Mesodermal cell (in vitro differentiated cells): Measurements from ENCODE around the gene RBP5.

ENCODE experiments used
- H3K27ac ChIP-seq: 2 replicates; pipeline ENCODE4 v1.7.0; 2013; ENCODE audit warnings: mild to moderate bottlenecking, low read depth, low read length, moderate library complexity; ENCODE audit not compliant: severe bottlenecking
- H3K36me3 ChIP-seq: 2 replicates; pipeline ENCODE4 v1.7.1; 2013; ENCODE audit warnings: mild to moderate bottlenecking, low read length, moderate library complexity; ENCODE audit not compliant: control insufficient read depth, insufficient read depth
- H3K4me1 ChIP-seq: one replicate; pipeline ENCODE4 v1.7.1; 2013; ENCODE audit warnings: mild to moderate bottlenecking, low read length; ENCODE audit not compliant: insufficient read depth, control insufficient read depth, poor library complexity, severe bottlenecking
- H3K4me3 ChIP-seq: 2 replicates; pipeline ENCODE4 v1.7.0; 2013; ENCODE audit warnings: low read length, control low read depth, mild to moderate bottlenecking; ENCODE audit not compliant: insufficient read depth, poor library complexity, severe bottlenecking; ENCODE audit errors: extremely low read depth
- H3K9me3 ChIP-seq: 2 replicates; pipeline ENCODE4 v1.7.1; 2013; ENCODE audit warnings: mild to moderate bottlenecking, low read length, moderate library complexity; ENCODE audit not compliant: control insufficient read depth
- WGBS, 2 experiments: methylation state at CpG; one replicate each; pipeline ENCODE4 v1.1.5; 2013; ENCODE audit warnings: missing lambda C conversion rate in 2 of 2; ENCODE audit not compliant: insufficient coverage in 2 of 2; 5-methylcytosine and 5-hydroxymethylcytosine counted together

The RBP5 gene

GRCh38 chr12:7136071-7136470, 7.4 kb upstream of the RBP5 start:
- Histone ChIP-seq H3K36me3 (peaks cover 22% of the 10 kb centered on the region), H3K4me1 (no peaks in the 10 kb centered on the region), H3K4me3 (no peak overlapping the region), H3K27ac (no peak overlapping the region), H3K9me3 (no peaks in the 10 kb centered on the region)
- WGBS, 2 experiments: 91 to 92% methylated on average over 7 of the region's 7 CpGs

GRCh38 chr12:7134396-7135166, 5.9 kb upstream of the RBP5 start:
- Histone ChIP-seq H3K4me1 (no peaks in the 10 kb centered on the region), H3K4me3 (no peak overlapping the region), H3K9me3 (no peaks in the 10 kb centered on the region), H3K36me3 (peaks cover 22% of the 10 kb centered on the region), H3K27ac (no peak overlapping the region)
- 88 to 93% methylated on average over 12 of the region's 12 CpGs for WGBS, 2 experiments

- 6 to 76% methylated on average over 3 of the region's 7 CpGs for WGBS, 2 experiments
- H3K27ac ChIP-seq: no peak overlapping the region
- peaks cover 12% of the 10 kb centered on the region for H3K36me3 ChIP-seq
- H3K4me1 ChIP-seq: no peaks in the 10 kb centered on the region
- H3K9me3 ChIP-seq: no peaks in the 10 kb centered on the region
- H3K4me3 ChIP-seq: peak overlapping the region; percentile 58
Measured at GRCh38 chr12:7131502-7131866, 2.8 kb upstream of the RBP5 start.

GRCh38 chr12:7130701-7131501, 2.2 kb upstream of the RBP5 start:
- Histone ChIP-seq H3K4me1 (no peaks in the 10 kb centered on the region), H3K9me3 (no peaks in the 10 kb centered on the region), H3K36me3 (peaks cover 7% of the 10 kb centered on the region), H3K4me3 (peak overlapping the region; percentile 58), H3K27ac (no peak overlapping the region)
- 0 to 1% methylated on average over 19 to 25 of the region's 32 CpGs for WGBS, 2 experiments

- WGBS, 2 experiments: 0 to 1% methylated on average over 14 of the region's 40 CpGs
- Histone ChIP-seq H3K4me1 (no peaks in the 10 kb centered on the region), H3K9me3 (no peaks in the 10 kb centered on the region), H3K27ac (no peak within 1 kb of the TSS), H3K4me3 (peak within 1 kb of the TSS; percentile 58), H3K36me3 (no peaks in the 10 kb centered on the region)
Measured at GRCh38 chr12:7129872-7130691, 1.4 kb upstream of the RBP5 start, which contains the start of gene CLSTN3. CLSTN3 (plus strand) TSS chr12:7130371; CDS start chr12:7130649, 278 bp downstream.

GRCh38 chr12:7129287-7129871, 690 bp upstream of the RBP5 start:
- WGBS, 2 experiments: 10 to 14% methylated on average over 12 to 16 of the region's 19 CpGs
- peak overlapping the region; percentile 58 for H3K4me3 ChIP-seq
- H3K9me3 ChIP-seq: no peaks in the 10 kb centered on the region
- no peaks in the 10 kb centered on the region for H3K36me3 ChIP-seq
- H3K27ac ChIP-seq: no peak overlapping the region
- no peaks in the 10 kb centered on the region for H3K4me1 ChIP-seq

- Histone ChIP-seq H3K4me3 (no peak overlapping the region), H3K36me3 (no peaks in the 10 kb centered on the region), H3K9me3 (no peaks in the 10 kb centered on the region), H3K4me1 (no peaks in the 10 kb centered on the region), H3K27ac (no peak overlapping the region)
- 83 to 91% methylated on average over 14 to 16 of the region's 17 CpGs for WGBS, 2 experiments
Measured at GRCh38 chr12:7127916-7128626, 618 bp downstream of the RBP5 start.

GRCh38 chr12:7125632-7126227, 3.0 kb downstream of the RBP5 start:
- WGBS, 2 experiments: 68 to 81% methylated on average over 2 to 3 of the region's 4 CpGs
- H3K4me1 ChIP-seq: no peaks in the 10 kb centered on the region
- H3K4me3 ChIP-seq: no peak overlapping the region
- H3K9me3 ChIP-seq: no peaks in the 10 kb centered on the region
- H3K27ac ChIP-seq: no peak overlapping the region
- H3K36me3 ChIP-seq: no peaks in the 10 kb centered on the region

- WGBS, 2 experiments: 79 to 89% methylated on average over 4 to 5 of the region's 11 CpGs
- Histone ChIP-seq H3K9me3 (no peaks in the 10 kb centered on the region), H3K4me3 (no peak overlapping the region), H3K27ac (no peak overlapping the region), H3K4me1 (no peaks in the 10 kb centered on the region), H3K36me3 (no peaks in the 10 kb centered on the region)
Measured at GRCh38 chr12:7123806-7124522, 4.7 kb downstream of the RBP5 start.
